G401 (cell line): ENCODE results near the gene ABCC1. TPM values are rescaled to one million over a fixed set of nuclear protein-coding genes. Genes with fewer than 3 reads are reported as not detected.

Experiments used
- DNase-seq: peaks from one replicate; pipeline ENCODE4 v3.0.0-alpha.2; 2015; ENCODE audit warnings: low spot score
- in situ Hi-C: cut with HindIII; loops from 2 replicates; pipeline ENCODE4 v1.10.0; 2016; ENCODE audit warnings: low sequenced_read_pairs, mixed read lengths
- total RNA-seq: library from RNA; depleted of rRNA; stranded (reverse); fragments of >200 nt; shearing (Covaris generic); gene quantifications from 2 replicates; pipeline ENCODE4 v1.2.3, GENCODE V29; 2014

Gene ABCC1
- total RNA-seq, 1 experiment from 2014 or later: 26.4 TPM

DNA sequence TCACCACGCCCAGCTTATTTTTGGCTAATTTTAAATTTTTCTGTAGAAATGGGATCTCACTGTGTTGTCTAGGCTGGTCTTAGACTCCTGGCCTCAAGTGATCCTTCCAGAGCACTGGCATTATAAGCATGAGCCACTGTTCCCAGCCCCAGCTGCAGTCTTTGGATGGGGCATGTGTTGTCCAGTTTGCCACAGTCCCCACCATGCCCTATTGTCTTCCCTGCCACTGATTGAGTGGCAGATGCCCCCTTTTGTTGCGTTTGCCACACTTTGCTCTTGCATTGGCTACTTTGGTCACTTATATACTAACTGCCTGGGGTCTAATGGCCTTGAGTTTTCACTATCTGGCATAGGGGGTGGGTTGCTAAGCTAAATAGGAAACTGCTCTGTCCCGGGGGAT is 60.8 kb downstream of the ABCC1 start:
- in situ Hi-C loops: no loop called here
- no peak for DNase-seq

GRCh38 chr16:16012144-16012543 is 62.7 kb downstream of the ABCC1 start:
- in situ Hi-C loops: no loop called here
- DNase-seq: no peak

DNA sequence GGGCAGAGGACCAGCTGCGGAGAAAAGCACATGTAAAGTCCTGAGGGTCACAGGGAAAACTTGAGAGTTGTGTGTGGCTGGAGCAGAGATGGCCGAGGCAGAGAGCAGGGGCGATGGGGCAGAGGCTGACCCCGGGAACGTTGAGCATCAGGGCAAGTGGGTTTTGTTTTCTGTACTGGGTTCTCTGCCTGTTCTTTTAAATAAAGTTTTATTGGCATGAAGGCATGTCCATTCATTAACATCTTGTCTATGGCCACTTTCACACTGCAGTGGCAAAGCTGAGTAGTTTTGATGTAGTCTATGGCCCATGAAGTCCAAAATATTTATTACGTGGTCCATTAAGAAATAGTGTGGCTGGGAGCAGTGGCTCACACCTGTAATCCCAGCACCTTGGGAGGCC is 64.4 kb downstream of the ABCC1 start:
- no peak for DNase-seq
- in situ Hi-C loops: no loop called here

GRCh38 chr16:16014329-16015224 is 65.2 kb downstream of the ABCC1 start:
- no peak for DNase-seq
- in situ Hi-C loops: no loop called here

GRCh38 chr16:16015849-16016248 is 66.4 kb downstream of the ABCC1 start:
- in situ Hi-C loops: no loop called here

DNA sequence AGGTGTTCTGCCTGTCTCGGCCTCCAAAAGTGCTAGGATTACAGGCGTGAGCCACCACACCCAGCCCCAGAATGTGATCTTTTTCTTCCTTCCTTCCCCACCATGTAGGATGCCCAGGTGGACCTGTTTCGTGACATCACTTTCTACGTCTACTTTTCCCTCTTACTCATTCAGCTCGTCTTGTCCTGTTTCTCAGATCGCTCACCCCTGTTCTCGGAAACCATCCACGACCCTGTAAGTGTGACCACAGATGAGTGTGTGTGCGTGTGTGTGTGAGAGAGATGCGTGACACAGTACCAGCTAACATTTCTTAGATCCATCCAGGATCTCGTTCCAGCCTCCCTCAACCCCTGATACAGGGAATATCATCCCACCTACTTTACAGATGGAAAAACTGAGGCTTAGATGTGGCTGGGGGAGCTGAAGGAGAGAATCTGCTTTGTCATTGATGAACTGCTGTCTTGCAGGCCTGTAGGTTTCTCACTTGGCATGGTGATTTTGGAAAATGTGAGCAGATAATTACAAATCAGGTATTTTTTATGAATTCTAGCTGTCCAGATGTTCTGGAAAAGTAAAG is 67.1 kb downstream of the ABCC1 start:
- DNase-seq: no peak

More at GRCh38 chr16:16015849-16016248, 66.4 kb downstream of the ABCC1 start:
- no peak for DNase-seq

DNA sequence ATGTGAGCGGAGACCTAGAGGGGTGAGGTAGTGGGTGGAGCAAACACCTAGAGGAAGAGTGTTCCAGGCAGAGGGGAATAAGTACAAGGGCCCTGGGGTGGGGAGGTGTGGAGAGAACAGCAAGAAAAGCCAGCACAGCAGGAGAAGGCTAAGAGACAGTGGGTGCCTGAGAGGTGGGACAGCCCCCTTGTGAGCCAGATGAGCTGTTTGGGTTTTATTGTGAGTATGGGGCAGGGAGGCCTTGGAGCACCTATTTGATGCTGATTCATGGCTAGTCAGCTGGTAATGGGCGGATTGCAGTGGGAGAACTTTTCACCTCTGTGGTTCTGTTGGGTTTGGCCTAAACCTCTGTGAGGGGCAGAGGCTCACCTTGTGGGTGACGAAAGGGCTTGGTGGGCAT is 68.4 kb downstream of the ABCC1 start:
- in situ Hi-C loops: no loop called here
- DNase-seq: no peak

More for the DNA sequence above, 67.1 kb downstream of the ABCC1 start:
- in situ Hi-C loops: no loop called here

DNA sequence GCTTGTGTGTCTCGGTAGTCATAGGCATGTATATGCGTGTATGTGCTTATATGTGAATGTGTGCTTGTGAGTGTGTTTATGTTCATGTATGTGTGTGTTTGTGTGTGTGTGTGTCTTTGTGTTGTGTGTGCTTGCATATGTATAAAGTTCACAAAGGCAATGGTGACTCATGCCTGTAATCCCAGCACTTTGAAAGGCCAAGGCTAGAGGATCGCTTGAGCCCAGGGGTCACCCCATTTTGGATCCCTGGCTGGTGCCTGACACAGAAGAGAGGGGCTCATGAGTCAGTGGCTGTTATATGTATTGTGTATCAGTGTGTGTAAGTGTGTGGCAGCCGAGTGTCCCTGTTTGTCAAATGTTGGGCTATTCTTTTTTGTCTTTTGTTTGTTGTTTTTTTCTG is 69.3 kb downstream of the ABCC1 start:
- in situ Hi-C loops: no loop called here
- no peak for DNase-seq

GRCh38 chr16:16019488-16019887 is 70.1 kb downstream of the ABCC1 start:
- DNase-seq: no peak
- in situ Hi-C loops: no loop called here

GRCh38 chr16:16020291-16020690 is 70.9 kb downstream of the ABCC1 start:
- in situ Hi-C loops: no loop called here
- DNase-seq: no peak

DNA sequence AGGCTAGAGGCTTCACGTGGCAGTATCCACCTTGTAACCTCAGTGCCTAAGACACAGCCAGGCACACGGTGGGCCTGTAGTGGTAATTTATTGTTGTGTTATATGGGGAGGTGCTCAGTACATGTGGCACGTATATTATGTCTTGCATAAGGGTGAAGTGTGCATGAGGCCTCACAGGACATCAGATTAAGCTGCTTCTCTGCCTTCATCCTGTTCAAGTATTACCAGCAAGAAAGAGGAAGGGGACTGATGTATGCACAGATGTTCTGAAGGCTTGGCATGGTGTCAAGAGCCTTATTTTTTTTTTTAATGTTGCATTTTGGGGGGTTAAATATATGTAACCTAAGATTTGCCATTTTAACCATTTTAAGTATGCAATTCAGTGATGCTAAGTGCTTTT is 71.6 kb downstream of the ABCC1 start:
- in situ Hi-C loops: no loop called here
- DNase-seq: no peak

DNA sequence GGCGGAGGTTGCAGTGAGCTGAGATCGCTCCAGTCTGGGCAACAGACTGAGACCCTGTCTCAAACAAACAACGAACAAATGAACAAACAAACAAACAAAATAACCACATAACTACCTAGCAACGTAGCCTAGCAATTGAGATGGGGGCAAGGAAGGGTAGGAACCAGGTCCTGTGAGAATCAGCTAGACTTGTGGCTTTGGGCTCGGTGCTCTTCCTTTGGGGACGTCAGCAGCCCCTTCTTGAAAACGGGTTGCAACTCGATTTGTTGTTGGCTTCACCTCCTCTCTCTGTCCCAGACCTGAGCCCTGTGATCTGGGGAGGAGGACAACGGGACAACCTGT is 72.2 kb downstream of the ABCC1 start:
- DNase-seq: no peak
- in situ Hi-C loops: no loop called here

GRCh38 chr16:16021988-16022682 is 72.7 kb downstream of the ABCC1 start:
- peak; percentile 95 for DNase-seq
- in situ Hi-C loops: no loop called here

DNA sequence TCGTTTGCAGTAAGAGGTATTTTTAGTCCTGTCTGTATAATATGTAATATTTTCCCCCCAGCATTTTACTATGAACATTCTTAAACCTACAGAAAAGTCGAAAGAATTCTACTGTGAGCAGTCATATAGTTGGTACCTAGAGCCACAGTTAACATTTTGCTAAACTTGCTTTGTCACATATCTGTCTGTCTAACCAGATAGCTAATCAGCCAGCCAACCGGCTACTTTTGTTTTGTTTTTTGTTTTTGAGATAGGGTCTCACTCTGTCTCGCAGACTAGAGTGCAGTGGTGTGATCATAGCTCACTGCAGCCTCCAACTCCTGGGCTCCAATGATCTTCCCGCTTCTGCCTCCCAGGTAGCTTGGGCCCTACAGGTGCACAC is 73.3 kb downstream of the ABCC1 start:
- DNase-seq: no peak
- in situ Hi-C loops: no loop called here

GRCh38 chr16:16025214-16025968 is 76.0 kb downstream of the ABCC1 start:
- in situ Hi-C loops: no loop called here
- DNase-seq: peak; percentile 26

DNA sequence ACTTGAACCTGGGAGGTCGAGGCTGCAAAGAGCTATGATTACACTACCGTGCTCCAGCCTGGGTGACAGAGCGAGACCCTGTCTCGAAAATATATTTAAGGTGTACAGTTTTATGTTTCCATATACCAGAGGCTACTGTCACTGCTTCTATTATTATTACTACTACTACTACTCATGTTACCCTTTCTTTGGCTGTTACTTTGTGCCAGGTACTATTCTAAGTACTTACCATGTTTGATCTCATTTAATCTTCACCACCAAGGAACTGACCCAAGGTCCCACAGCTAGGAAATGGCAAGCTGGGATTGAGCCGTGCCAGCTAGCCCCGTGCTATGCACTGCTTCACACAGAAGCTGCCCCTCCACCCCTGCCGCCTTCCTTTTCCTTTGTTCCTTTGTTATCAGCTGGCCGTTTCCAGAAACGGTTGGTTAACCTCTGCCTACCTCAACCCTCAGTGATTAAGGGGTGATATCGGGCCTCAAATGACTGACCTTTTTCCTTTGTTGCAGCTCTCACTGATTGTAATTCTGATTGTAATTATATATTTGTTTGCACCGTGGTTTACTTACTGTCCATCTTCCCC is 78.4 kb downstream of the ABCC1 start:
- DNase-seq: no peak
- in situ Hi-C loops: no loop called here

DNA sequence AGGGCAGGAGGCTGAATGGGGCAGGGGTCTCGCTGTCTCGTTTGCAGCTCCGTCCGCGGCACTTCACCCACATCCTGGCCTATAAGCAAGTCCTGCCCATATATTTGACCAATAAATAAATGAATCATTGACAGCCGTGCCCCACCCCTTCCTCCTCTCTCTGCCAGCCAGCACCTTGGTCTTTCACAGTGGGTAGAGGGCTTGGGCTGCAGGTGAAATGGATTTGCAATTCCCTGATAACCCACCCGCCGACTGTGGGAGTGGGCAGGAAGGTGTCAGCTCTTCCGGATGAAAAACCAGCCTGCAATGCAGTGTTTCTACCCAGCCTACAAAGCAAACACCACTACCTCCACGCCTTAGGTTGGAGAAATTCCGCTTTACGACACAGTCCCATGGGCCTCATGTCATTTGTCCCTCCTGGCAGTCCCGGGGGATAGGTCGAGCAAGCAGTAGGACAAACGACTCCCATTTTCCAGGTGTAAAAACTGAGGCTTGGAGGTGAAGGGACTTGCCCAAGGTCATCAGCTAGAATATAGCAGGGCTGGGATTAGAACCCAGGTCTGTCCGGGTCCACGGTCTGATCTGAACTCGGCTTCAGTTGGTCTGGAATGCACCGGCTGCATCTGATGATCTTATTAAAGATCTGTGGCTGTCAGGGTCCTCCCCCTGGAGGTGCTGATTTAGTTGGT is 79.0 kb downstream of the ABCC1 start:
- DNase-seq: no peak
- in situ Hi-C loops: no loop called here

GRCh38 chr16:16029431-16030011 is 80.1 kb downstream of the ABCC1 start:
- no peak for DNase-seq
- in situ Hi-C loops: no loop called here
